GM19238 (cell line): ENCODE data around the gene P2RX4.
"Not testable (repeated sequence)": the region's sequence is repeated elsewhere in the genome, so short reads cannot be mapped to it uniquely, and the experiment has no call there.

Experiments used
- DNase-seq: peaks from one replicate; pipeline ENCODE4 v3.0.0; 2011; ENCODE audit warnings: low spot score; ENCODE audit not compliant: insufficient read length

Gene P2RX4

DNA sequence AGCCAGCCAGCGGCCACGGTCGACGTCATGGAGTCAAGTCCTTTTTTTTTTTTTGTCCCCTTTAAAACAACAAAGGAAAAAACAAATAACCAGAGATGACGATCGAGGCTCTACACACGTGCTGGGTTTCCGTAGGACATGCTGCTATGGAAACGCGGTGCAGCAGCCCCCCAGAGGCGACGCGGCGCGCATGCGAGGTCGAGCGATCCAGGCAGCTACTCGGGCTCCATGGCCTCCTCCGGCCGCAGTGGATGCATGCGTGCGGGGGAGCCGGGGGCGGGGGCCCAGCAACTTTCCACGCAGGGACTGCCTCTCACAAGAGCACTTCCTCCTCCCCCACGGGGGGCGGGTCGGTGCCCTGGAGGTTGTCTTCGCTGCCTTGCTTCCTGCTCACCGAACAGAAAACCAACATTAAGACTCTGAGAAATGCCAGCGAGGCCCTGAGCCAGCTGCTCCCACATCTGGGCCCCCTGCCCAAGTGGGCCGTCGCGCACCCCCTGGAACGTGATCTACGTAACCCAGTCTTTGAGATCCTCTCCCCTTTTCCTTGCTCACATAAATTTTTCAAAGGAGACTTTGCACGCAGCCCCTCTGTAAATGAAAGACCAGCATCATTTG is 30.7 kb downstream of the P2RX4 start:
- DNase-seq = no peak

DNA sequence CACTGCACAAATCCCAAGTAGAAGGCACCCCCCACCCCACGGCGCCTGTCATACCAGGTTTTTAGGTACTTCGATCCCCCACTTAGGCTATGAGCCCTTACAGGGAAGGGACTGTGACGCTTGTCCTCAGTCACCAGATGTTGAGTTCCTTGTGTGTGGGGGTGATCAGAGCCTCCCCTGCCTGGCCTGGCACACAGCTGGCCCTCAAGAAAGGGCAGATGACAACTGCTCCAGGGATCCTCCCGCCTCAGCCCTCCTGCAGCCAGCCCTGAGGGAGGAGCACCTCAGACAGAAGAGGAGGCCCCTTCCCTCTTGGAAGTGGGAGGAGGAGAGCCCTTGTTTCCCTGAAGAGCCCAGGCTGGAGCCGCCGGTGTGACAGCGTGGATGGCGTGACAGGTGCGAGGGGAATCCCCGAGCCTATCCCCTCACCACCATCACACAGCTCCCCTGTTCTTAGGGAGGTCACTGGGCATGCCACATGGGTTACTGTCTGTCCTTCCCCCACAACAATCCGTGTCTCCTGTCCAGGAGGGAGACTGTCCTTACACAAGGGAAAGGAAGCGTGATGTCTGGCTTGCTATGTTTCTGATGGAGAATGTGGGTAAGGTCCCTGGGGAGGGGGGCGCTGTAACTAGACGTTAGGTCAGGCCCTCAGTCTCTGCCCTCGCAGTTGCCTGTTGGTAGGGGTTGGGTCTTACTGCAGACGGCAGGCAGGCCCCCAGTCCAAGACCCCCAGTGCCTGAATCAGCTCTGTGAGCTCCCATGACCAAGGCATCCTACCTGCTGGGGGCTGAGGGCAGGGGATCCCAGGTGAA is 31.4 kb downstream of the P2RX4 start:
- no peak for DNase-seq

DNA sequence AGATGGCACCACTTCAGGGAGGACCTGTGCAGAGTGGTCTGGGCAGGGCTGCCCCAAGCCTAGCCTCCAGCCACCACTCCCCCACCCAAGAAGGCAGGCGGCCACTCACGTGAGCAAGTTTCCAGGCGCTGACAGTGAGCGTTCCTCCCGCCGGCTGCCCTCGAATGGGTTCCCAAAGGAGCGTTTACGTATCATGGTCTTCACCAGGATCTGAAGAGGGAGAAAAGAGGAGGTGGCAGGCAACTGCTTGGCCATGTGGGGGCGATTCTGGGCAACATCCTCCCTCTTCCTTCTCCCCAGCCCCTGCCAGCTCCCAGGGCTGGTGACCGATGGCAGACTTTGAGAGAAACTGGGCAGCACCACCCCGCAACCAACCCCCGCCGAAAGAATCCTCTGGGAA is 35.1 kb downstream of the P2RX4 start:
- no peak for DNase-seq

DNA sequence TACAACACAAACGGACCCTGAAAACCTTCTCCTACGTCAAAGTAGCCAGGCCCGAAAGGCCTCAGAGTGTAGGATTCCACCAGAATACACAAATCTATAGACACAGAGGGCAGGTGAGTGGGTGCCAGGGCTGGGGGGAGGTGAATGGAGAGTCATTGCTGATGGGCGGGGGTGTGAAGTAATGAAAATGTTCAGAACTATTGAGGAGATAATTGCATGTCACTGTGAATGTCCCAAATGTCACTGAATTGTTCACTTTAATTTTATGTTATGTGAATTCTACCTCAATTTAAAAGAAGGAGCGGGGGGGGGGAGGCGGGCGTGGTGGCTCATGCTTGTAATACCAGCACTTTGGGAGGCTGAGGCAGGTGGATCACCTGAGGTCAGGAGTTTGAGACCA is 36.0 kb downstream of the P2RX4 start:
- no peak for DNase-seq

DNA sequence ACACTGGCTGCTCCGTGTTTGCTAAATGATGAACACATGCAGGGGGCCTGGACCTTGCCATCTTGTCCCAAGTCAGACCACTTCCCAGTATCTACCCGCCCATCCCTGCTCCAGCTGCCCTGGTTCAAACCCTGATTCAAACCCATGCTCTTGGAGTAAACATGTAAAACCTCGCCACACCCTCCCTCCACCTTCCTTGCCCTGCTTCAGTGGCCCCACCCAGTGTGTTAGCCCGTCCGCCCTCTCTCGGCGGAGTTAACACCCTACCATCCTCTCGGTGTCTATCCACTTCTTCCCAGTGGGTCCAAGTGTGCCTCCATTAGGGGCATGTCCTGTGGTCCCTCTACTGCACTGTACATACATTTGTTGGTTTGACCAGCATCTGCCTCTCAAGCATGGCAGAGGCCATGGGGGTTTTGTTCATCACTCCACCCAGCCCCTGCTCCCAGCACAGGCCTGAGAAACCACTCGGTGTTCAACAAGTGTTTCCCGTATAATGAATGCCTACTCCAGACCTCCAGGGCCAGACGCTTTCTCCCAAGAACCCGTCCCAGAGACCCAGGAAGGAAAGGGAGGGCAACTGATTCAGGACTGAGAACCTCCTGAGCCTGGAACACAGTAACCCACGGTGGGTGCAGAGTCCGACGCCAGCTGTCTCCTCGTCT is 37.1 kb downstream of the P2RX4 start:
- DNase-seq = no peak

DNA sequence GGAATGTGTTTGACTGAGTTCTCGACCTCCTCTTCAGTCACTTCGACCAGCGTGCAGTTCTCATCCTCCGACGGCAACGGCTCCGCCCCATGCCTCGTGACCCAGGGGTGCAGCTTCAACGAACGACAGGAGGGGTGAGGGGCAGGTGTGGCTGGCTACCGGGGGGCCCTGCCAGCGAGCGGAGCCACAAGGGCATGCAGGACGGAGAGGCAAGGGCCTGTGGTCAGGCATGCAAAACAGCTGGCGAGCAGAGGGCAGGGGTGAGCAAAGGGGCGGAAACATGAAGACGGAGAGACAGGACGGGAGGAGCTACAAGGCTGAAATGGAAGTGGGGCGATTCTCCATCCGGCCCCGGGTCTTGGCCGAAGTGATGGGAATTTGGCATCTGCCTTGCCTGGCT is 38.7 kb downstream of the P2RX4 start:
- no peak for DNase-seq

DNA sequence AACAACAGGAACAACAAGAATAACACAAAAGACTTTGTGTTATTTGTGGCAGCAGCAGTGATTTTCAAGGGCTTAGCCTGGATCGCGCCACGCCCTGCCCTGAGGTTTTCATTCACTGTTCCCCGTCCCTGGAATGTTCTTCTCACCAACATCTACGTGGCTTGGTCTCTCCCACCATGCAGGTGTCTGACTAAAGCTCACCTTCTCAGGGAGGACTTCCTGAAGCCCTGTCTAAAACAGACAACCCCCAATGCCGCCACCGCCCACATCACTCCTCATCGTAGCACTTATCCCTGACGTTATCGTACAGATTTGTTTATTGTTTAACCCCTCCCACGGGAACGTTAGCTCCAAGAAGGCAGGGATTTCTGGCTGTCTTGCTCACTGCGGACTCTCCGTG is 40.4 kb downstream of the P2RX4 start:
- DNase-seq = no peak

DNA sequence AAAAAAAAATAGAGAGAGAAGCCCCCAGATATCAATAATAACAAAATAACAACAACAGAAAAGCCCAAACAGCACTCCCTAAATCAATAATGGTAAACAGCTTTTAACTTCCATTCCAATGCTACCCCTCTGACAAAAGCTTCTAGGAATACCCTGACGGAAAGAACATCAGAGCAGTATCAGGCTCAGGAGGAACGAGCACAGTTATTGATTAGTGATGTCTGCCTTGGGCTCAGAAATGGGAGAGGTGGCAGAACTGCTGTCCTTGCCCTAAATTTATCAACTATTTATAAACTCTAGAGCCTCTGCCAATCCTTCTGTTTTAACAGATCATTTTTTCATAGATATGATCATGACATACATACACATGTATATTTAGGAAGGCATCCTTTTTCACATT is 41.9 kb downstream of the P2RX4 start:
- no peak for DNase-seq

DNA sequence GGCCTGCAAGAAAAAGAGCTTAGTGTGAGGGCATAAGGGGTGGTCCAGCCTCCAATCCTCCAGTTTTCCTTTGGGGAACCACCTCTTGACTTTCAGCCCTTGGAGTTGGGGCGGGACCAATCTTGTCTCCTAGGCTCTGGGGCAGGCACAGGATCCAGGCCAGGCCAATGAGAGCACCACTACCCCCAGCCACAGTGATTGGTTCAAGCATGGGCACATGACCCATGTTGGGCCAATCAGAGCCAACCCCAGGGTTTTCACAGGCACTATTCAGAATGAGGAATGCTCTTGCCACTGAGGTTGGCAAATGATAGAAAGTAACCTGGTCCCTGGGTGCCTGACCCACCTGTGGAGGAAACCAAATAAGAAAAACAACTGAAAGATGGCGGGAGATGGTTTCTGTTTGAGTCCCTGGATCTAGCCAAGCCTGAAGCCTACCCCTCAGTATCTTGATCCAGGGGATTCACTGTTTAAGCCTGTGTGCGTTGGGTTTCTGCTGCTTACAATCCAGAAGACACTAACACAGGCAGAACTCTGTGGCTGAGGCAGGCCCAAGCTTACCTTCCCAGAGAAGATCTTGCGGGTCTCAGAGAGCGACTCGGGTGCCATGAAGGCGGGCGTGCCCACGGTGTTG is 42.9 kb downstream of the P2RX4 start:
- no peak for DNase-seq

DNA sequence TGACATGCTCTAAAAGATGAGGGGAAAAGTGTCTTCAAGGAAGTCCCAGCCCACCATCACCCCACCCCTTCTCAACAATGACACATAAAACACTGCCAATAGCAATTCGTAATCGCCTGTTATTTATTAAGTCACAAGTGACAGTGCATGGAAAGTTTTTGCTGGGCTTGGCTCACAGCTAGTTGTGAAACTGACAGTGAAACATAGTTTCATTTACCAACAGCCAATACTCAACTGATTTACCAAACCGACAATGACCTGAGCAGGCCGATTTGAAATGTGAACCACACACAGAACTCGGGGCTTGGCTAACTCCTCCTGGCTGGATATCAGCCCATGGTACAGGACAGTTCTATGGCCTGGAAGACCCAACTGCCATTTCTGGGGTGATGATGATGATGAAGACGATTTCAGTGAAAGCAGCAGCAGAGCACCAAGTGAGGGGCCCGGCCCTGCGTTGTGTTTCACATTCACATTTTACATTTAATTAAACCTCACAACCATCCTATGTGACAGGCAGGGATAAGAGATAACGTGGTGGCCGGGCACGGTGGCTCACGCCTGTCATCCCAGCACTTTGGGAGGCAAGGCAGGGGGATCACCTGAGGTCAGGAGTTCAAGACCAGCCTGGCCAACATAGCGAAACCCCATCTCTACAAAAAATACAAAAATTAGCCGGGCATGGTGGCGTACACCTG is 43.9 kb downstream of the P2RX4 start:
- DNase-seq = no peak

DNA sequence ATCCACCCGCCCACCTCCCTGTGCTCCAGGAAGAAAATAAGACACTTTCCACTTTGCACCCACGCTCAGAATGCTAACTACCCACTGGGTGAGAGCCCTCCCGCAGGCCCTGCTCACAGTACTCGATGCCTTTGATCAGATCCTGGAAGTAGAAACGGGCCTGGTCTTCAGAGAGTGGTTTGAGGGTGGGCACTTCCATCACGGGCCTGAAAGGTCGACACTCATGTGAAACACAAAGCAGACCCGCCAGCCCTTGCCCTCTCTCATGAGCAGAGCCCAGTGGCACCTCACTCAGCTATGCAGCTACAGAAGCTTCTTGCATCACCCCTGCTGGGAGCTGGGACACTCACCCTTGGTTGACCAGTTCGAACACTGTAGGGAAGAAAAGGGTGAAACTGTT is 45.5 kb downstream of the P2RX4 start:
- no peak for DNase-seq

DNA sequence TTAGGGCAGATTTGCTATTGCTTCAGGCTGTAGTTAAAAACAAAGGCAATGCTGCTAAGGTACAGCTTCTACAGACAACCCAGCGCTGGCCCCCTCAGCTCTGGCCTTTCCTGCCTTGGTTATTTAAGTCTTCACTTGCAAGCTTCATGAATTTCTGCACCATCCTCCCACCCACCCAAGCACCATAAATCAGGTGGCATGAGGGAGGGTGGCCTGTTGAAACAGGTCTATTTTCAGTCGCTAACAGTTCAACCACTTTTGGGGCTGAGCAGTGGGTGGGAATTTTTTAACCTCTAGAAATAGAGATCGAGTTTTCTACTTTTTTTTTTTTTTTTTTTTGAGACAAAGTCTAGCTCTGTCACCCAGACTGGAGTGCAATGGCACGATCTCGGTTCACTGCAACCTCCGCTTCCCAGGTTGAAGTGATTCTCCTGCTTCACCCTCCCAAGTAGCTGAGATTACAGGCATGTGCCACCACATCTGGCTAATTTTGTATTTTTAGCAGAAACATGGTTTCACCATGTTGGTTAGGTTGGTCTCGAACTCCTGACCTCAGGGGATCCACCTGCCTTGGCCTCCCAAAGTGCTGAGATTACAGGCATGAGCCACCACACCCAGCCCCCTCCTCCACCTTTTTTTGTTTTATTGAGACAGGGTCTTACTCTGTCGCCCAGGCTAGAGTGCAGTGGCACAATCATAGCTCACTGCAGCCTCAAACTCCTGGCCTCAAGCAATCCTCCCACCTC is 47.9 kb downstream of the P2RX4 start:
- not testable (repeated sequence) for DNase-seq

DNA sequence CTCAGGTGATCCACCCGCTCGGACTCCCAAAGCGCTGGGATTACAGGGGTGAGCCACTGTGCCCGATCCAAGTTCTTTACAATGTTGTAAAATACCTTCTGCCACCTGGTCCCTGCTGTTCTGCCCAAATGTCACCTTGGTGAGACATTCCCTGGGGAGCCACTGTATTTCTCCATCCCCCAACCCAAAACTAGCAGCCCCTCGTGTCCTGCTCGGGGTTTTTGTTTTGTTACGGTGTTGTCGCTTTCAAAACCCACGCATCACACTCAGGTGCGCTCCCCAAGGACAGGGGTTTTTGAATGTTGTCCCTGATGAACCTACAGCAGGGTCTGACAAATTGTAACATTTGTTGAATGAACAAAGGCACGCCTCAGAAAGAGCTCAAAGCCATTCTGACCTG is 49.1 kb downstream of the P2RX4 start:
- DNase-seq = no peak

DNA sequence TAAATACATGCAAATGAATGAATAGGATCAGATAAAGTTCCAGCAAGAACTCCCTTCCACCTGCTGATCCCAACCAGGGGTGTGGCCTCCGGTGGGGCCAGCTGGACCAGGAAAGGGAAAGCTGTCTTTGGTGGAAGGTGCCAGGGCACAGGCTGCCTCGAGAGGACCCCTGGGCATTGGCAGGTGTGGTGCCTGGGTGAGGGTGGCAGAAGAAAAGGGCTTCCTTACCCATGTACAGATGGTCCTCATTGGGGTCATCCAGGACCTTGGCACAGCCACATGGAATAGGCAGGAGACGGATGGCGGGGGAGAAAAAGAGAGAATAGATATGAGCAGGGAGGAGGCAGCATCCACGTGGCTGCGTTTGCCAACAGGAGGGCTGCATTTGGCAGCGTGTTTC is 50.2 kb downstream of the P2RX4 start:
- DNase-seq = no peak

DNA sequence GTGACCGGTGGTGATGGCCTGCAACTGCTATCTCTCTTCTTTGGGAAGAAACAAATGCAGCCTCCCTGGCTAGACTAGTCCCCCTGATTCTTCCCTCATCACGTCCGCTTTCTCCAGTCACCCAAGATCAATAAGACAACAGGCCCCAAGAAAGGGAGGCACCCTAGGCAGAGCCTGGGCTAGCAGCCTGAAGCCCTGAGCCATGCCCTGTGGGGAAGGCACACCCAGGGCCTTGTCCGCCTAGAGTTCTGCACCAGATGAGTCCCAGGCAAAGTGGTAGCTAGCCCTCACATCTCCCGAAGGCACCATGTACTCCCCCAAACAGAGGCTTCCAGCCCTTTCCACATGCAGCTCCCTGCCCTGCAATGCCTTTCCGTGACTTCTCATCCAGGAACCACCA is 51.5 kb downstream of the P2RX4 start:
- no peak for DNase-seq

DNA sequence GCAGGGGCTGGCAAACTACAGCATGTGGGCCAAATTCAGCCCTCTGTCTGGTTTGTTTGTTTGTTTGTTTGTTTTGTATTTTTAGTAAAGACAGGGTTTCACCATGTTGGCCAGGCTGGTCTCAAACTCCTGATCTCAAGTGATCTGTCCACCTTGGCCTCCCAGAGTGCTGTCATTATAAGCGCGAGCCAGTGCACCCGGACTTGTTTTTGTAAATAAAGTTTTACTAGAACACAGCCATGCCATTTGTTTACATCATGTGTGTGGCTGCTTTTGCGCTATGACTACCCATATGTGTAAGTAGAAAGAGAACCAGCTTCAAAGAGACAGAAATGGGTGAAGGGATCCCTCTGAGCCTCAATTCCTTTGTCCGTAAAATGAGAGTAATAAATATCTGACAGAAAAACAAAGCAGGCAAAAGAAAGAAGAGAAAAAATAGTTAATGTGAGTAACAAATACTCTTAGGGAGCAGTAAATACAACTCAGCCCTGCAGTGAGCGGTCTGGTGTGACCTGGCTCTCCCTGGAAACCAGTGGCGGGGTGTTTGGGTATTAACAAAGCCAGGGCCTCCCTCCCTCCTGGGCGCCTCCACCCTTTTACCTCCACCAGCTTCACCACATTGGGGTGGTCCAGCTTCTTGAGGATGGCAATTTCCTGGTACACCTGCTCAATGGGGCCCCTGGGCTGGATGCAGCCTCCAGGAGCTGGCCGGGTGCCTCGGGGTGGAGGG is 53.4 kb downstream of the P2RX4 start:
- DNase-seq = no peak

DNA sequence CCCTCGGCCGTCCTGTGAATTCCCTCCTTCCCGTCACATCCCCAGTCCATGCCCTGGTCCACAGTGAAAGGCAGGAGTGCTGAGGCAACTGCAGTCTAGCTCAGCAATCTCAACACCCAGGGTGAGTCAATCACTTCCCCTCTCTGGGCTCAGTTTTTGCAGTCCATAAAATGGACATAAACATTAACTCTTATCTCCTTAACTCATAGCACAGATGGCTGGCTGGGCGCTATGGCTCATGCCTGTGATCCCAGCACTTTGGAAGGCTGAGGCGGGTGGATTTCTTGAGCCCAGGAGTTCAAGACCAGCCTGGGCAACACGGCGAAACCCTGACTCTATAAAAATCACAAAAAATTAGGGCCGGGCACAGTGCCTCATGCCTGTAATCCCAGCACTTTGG is 54.2 kb downstream of the P2RX4 start:
- DNase-seq = no peak

DNA sequence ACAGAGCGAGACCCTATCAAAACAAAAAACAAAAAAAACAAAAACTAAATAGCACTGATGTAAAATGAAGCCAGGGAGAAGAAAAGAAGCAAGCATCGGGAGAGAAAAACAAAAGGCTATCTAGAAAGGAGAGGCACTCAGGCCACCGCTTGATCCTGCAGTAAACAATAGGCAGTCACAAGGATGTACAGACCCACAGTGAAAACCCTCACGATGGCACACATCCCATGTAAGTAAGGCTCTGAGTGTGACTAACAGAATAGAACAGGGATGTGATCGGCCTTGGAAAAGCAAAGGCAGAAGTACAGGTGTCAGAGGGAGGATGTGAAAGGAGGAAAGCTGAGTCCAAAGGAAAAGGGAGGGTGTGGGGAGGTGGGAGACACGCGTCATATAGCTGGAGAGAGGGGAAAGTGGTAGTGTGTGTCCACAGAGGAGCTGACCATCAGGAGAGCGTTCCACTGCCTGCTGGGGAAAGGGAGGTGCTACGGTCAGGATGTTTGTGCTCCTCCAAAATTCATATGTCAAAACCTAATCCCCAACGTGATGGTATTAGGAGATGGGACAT is 55.1 kb downstream of the P2RX4 start:
- DNase-seq = no peak

DNA sequence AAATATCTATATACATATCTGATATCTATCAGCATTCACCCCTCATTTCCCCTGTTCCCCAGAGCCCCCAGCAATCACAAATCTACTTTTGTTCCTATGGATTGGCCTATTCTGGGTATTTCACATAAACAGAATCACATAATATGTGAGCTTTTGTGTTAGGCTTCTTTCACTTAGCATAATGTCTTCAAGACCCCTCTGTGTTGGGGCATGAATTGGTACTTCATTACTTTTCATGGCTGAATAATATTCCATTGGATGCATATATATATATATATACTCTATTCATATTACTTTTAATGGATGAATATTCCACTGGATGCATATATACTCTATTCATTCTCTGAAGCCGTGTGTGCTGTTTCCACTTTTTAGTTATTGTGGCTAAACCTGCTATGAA is 57.9 kb downstream of the P2RX4 start:
- no peak for DNase-seq

DNA sequence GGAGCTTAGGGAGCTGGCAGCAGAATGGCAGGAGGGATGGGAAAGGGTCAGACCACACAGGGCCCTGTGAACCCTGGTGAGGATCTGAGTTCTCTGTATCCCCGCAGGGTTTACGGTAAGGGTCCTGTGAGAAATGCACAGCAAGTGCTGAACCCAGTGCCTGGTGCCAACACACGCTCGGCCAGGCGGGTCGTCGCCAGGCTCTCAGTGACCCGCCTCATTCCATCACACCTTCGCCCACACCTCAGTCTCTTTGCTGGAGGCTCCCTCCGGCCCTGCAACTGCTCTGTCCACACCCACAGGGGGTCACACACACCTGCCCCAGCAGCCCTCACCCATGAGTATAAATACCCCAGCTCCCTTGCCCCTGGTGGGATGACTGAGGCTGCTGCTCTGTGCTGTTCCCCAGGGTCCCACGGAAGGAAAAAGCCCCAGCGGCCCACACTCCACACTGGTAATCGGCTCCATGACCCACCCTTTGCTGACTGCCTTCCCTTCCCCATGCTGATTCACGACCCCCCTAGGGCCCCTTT is 63.5 kb downstream of the P2RX4 start:
- no peak for DNase-seq
